ENCODE data around the gene ACTN3. TPM values are rescaled to one million over a fixed set of nuclear protein-coding genes. Genes with fewer than 3 reads are reported as not detected.

Gene ACTN3
- polyA plus RNA-seq, 1 experiment, result 0.11 TPM

DNA sequence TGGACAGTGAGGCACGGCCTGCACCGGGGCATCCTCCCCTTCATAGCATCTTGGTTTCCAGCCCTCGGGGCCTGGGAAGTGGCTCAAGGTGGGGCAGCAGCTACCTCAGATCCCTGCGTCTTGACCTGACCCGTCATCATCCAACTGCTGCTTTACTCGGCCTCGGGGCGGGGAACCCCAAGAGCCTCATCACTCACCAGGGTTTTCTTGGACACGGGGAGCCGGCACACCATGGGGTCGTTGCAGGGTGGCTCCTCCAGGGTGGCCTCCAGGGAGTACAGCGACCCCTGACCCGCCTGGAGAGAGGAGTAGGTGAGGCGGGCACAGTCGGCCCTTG is 21.1 kb downstream of the ACTN3 start:
- H3K27me3 ChIP-seq (ENCODE audit: control insufficient read depth, insufficient read depth, low read length), result peaks cover 4% of the 10 kb centered on the region
- no peak for DNase-seq (ENCODE audit: low read depth, low spot score)
- H3K9me3 ChIP-seq (ENCODE audit: control insufficient read depth, insufficient read depth, low read length), result no peaks in the 10 kb centered on the region
- CTCF ChIA-PET, result interaction anchor here (0.6 kb wide), 1 partner anchor 8 kb away, joined by 3 read pairs; no protein-coding TSS in a partner anchor
- TF ChIP-seq CTCF (IDR thresholded peaks at IDR 0.05; ENCODE audit: low read depth, low read length), result no peak
- POLR2A ChIA-PET, result interaction anchor here (1.2 kb wide), 1 partner anchor 49 kb away, joined by 5 read pairs; the partner anchor contains the start of gene RBM14
- peak overlapping the region; percentile 56 for H3K4me3 ChIP-seq (ENCODE audit: low read depth, low read length)
- no peak overlapping the region for H3K27ac ChIP-seq (ENCODE audit: low read depth, low read length)

- ChIA-PET CTCF (interaction anchor here (0.6 to 2.0 kb wide), 5 partner anchors 9 to 267 kb away, joined by 3 to 10 read pairs (median 3); no protein-coding TSS in a partner anchor), POLR2A (interaction anchor here (0.5 to 1.2 kb wide), 7 partner anchors 22 to 116 kb away, joined by 3 to 6 read pairs (median 4); partner anchors contain the start of genes ACTN3, RBM14, RBM4 and ZDHHC24)
- Histone ChIP-seq H3K27ac (ENCODE audit: low read depth, low read length) (no peak within 1 kb of the TSS), H3K9me3 (ENCODE audit: control insufficient read depth, insufficient read depth, low read length) (no peaks in the 10 kb centered on the region), H3K27me3 (ENCODE audit: control insufficient read depth, insufficient read depth, low read length) (peaks cover 4% of the 10 kb centered on the region), H3K4me3 (ENCODE audit: low read depth, low read length) (peak within 1 kb of the TSS; percentile 56)
- TF ChIP-seq CTCF (IDR thresholded peaks at IDR 0.05; ENCODE audit: low read depth, low read length), result no peak
- peak; percentile 24 for DNase-seq (ENCODE audit: low read depth, low spot score)
Observed at GRCh38 chr11:66568124-66568916, 21.6 kb downstream of the ACTN3 start, which contains the start of gene CTSF. Gene CTSF (minus strand): TSS chr11:66568606. CDS start chr11:66568486, 120 bp downstream.

DNA sequence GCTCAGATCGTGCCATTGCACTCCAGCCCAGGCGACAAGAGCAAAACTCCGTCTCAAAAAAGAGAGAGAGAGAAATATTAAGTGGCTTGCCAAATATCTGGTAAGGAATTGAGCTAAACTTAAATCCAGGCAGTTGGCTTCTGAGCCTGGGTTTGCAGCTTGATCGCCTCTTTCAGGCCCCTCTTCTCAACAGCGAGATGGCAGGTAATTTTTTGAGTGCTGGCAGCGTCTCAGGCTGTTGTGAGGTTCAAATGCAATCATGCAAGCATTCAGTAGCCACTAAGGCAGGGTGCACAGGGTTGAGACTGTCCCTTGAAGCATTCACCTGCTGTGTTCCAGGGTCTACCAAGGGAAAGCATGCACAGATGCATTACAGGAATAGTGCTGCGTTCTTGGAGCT is 22.4 kb downstream of the ACTN3 start:
- TF ChIP-seq CTCF (IDR thresholded peaks at IDR 0.05; ENCODE audit: low read depth, low read length), result no peak
- H3K27ac ChIP-seq (ENCODE audit: low read depth, low read length), result no peak overlapping the region
- POLR2A ChIA-PET, result interaction anchor here (0.5 to 1.2 kb wide), 7 partner anchors 23 to 115 kb away, joined by 3 to 6 read pairs (median 4); partner anchors contain the start of genes ACTN3, PELI3, RBM14 and RBM4
- peaks cover 4% of the 10 kb centered on the region for H3K27me3 ChIP-seq (ENCODE audit: control insufficient read depth, insufficient read depth, low read length)
- CTCF ChIA-PET, result interaction anchor here (1.2 to 2.0 kb wide), 4 partner anchors 9 to 125 kb away, joined by 3 to 10 read pairs (median 4); no protein-coding TSS in a partner anchor
- DNase-seq (ENCODE audit: low read depth, low spot score), result no peak
- H3K4me3 ChIP-seq (ENCODE audit: low read depth, low read length), result no peak overlapping the region
- H3K9me3 ChIP-seq (ENCODE audit: control insufficient read depth, insufficient read depth, low read length), result no peaks in the 10 kb centered on the region

GRCh38 chr11:66570079-66570849 is 23.6 kb downstream of the ACTN3 start:
- no peak for DNase-seq (ENCODE audit: low read depth, low spot score)
- ChIA-PET CTCF (interaction anchor here (1.2 to 2.0 kb wide), 2 partner anchors 9 to 124 kb away, joined by 3 to 4 read pairs; no protein-coding TSS in a partner anchor), POLR2A (no interaction called here)
- Histone ChIP-seq H3K9me3 (ENCODE audit: control insufficient read depth, insufficient read depth, low read length) (no peaks in the 10 kb centered on the region), H3K4me3 (ENCODE audit: low read depth, low read length) (no peak overlapping the region), H3K27me3 (ENCODE audit: control insufficient read depth, insufficient read depth, low read length) (peaks cover 4% of the 10 kb centered on the region), H3K27ac (ENCODE audit: low read depth, low read length) (no peak overlapping the region)
- no peak for TF ChIP-seq CTCF (IDR thresholded peaks at IDR 0.05; ENCODE audit: low read depth, low read length)
